RWPE1 (cell line): ENCODE data around the gene DVL1.

Experiments
- CTCF ChIA-PET: fragments of 350-600 bp; sonication (Branson Sonifier 250); formaldehyde crosslinking; extraction: SDS; loops from one replicate; lab custom pipeline; 2021; lab: Yijun Ruan, JAX
- POLR2A ChIA-PET: fragments of 400-600 bp; formaldehyde crosslinking; extraction: SDS; loops from one replicate; lab custom pipeline; 2020; ENCODE audit warnings: antibody characterized with exemption; ENCODE audit not compliant: low non-redundant PET; lab: Yijun Ruan, JAX
- DNase-seq: peaks from one replicate; pipeline ENCODE4 v3.0.0; 2012; ENCODE audit warnings: low spot score
- H3K27ac ChIP-seq: fragments of 450-650 bp; 2 replicates; pipeline ENCODE4 v1.5.1; 2017
- CTCF ChIP-seq: fragments of 450-650 bp; conservative IDR thresholded peaks from 2 replicates; pipeline ENCODE4 v1.5.1; 2017; ENCODE audit warnings: low read depth, mild to moderate bottlenecking

DVL1 gene

GRCh38 chr1:1356796-1357401 is 7.7 kb upstream of the DVL1 start:
- no peak for DNase-seq
- POLR2A ChIA-PET, result no interaction called here
- H3K27ac ChIP-seq, result peak overlapping the region; percentile 55; the same call in 1 of the 2 replicates
- CTCF ChIA-PET, result no interaction called here
- no peak for TF ChIP-seq CTCF

- no peak overlapping the region for H3K27ac ChIP-seq
- DNase-seq, result no peak
- POLR2A ChIA-PET, result no interaction called here
Measured at GRCh38 chr1:1356166-1356795, 7.1 kb upstream of the DVL1 start.

GRCh38 chr1:1355416-1355815 is 6.2 kb upstream of the DVL1 start:
- ChIA-PET POLR2A (no interaction called here), CTCF (interaction anchor here (1.0 kb wide), 1 partner anchor 16 kb away, joined by 4 read pairs; no protein-coding TSS in a partner anchor)
- no peak for DNase-seq
- no peak for TF ChIP-seq CTCF
- H3K27ac ChIP-seq, result no peak overlapping the region

More at GRCh38 chr1:1356166-1356795, 7.1 kb upstream of the DVL1 start:
- no peak for TF ChIP-seq CTCF
- CTCF ChIA-PET, result no interaction called here

GRCh38 chr1:1354271-1355247 is 5.3 kb upstream of the DVL1 start:
- ChIA-PET POLR2A (interaction anchor here (0.7 kb wide), 1 partner anchor 275 kb away, joined by 3 read pairs; no protein-coding TSS in a partner anchor), CTCF (interaction anchor here (1.0 to 1.4 kb wide), 2 partner anchors 17 to 18 kb away, joined by 4 to 5 read pairs; no protein-coding TSS in a partner anchor)
- TF ChIP-seq CTCF, result no peak
- peak overlapping the region; percentile 64; the same call in 1 of the 2 replicates for H3K27ac ChIP-seq
- no peak for DNase-seq

GRCh38 chr1:1353389-1354151 is 4.4 kb upstream of the DVL1 start:
- no peak for TF ChIP-seq CTCF
- DNase-seq, result no peak
- CTCF ChIA-PET, result interaction anchor here (1.4 kb wide), 1 partner anchor 19 kb away, joined by 5 read pairs; no protein-coding TSS in a partner anchor
- H3K27ac ChIP-seq, result peak overlapping the region; percentile 64
- POLR2A ChIA-PET, result interaction anchor here (0.7 kb wide), 1 partner anchor 274 kb away, joined by 3 read pairs; no protein-coding TSS in a partner anchor
